ENCODE data around the gene TTC4.

DNA sequence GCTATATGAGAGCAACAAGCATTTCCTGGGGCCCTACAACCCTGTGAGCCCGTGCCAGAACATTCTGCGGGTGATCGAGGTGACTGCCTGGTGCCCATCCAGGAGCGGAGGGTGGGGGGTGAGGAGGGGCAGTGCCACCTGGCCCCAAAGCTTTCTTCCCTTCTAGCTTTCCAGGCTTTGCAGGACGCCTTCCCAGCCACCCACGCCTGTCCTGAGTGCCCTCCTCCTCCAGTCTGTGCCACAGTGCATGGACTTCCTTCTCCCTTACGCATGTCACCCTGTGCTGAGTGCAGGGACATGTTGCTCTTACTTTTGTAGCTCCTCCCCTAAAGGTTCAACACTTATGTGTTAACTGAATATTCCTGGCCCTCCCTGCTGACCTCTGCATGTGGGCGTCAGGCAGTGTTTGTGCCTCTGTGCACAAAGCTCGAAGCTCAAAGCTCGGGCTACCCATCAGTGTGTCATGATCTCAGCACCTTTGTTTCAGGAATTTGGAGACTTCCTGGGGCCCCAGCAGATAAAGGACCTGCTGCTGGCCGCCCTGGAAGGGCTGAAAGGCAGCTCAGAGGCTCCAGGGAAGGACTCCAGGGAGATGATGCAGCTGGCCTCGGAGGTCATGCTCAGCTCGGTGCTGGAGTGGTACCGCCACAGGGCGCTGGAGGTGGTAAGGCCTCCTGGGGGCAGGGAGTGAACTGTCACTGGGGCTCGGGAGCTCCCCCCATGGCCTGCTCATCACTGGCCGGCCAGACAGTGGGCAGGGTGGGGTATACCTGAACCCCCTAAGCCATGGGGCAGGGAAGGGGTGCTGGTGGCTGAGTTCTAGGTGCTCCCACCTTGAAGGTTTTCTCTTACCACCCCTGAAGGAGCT is 36.7 kb upstream of the TTC4 start:
- TF ChIP-seq FOXM1 (IDR thresholded peaks at IDR 0.05; ENCODE audit: low read depth) (no peak), GABPA (IDR thresholded peaks at IDR 0.05; ENCODE audit: low read depth) (no peak)
